HL-60 (cell line): Measurements from ENCODE around the gene ZNF593.

ENCODE experiments used
- POLR2AphosphoS5 ChIP-seq: IDR thresholded peaks from 2 replicates; pipeline ENCODE4 v1.6.1; 2012; ENCODE audit warnings: low read depth
- TF ChIP-seq, protein P1 (sequence below): IDR thresholded peaks from one replicate; pipeline ENCODE4 v1.5.1; 2011; ENCODE audit warnings: low read length, control low read depth, inconsistent platforms; ENCODE audit not compliant: insufficient read depth
- TF ChIP-seq, protein P2 (sequence below): IDR thresholded peaks from 2 replicates; pipeline ENCODE4 v1.6.1; 2012; ENCODE audit warnings: low read depth; ENCODE audit not compliant: insufficient replicate concordance

DNA sequence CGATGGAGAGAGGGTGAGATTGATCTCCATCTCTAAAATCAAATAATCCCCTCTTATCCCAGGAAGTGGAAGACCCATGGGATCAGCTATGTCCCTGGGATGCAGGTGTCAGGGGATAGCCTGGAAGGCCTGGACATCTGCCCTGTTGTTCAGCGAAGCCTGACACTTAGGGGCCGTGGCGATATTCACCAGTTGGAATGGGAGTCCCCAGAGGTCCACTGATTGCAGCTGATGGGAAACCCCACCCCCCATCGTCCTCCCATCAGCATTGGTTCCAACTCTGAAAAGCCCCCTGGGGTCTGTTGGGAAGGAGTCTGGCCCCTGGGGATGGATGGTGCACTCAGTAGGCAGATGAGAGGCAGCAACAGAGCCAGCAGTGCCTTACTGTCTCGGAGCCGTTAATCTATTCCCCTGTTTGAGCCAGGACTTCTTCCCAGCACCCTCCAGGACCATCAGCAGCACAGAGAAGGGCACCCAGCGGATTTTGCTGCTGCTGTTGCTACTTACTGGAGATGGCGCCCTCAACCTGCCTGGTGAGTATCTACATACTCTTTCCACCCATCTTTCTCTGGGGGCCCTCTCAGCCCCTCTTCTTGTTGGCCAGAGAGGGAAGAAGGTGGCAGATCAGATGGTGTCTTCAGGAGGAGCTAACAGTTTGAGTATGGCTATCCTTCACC is 34.1 kb downstream of the ZNF593 start:
- TF ChIP-seq, protein P1, sequence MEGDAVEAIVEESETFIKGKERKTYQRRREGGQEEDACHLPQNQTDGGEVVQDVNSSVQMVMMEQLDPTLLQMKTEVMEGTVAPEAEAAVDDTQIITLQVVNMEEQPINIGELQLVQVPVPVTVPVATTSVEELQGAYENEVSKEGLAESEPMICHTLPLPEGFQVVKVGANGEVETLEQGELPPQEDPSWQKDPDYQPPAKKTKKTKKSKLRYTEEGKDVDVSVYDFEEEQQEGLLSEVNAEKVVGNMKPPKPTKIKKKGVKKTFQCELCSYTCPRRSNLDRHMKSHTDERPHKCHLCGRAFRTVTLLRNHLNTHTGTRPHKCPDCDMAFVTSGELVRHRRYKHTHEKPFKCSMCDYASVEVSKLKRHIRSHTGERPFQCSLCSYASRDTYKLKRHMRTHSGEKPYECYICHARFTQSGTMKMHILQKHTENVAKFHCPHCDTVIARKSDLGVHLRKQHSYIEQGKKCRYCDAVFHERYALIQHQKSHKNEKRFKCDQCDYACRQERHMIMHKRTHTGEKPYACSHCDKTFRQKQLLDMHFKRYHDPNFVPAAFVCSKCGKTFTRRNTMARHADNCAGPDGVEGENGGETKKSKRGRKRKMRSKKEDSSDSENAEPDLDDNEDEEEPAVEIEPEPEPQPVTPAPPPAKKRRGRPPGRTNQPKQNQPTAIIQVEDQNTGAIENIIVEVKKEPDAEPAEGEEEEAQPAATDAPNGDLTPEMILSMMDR: no peak
- TF ChIP-seq, protein P2, sequence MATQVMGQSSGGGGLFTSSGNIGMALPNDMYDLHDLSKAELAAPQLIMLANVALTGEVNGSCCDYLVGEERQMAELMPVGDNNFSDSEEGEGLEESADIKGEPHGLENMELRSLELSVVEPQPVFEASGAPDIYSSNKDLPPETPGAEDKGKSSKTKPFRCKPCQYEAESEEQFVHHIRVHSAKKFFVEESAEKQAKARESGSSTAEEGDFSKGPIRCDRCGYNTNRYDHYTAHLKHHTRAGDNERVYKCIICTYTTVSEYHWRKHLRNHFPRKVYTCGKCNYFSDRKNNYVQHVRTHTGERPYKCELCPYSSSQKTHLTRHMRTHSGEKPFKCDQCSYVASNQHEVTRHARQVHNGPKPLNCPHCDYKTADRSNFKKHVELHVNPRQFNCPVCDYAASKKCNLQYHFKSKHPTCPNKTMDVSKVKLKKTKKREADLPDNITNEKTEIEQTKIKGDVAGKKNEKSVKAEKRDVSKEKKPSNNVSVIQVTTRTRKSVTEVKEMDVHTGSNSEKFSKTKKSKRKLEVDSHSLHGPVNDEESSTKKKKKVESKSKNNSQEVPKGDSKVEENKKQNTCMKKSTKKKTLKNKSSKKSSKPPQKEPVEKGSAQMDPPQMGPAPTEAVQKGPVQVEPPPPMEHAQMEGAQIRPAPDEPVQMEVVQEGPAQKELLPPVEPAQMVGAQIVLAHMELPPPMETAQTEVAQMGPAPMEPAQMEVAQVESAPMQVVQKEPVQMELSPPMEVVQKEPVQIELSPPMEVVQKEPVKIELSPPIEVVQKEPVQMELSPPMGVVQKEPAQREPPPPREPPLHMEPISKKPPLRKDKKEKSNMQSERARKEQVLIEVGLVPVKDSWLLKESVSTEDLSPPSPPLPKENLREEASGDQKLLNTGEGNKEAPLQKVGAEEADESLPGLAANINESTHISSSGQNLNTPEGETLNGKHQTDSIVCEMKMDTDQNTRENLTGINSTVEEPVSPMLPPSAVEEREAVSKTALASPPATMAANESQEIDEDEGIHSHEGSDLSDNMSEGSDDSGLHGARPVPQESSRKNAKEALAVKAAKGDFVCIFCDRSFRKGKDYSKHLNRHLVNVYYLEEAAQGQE: no peak
- TF ChIP-seq POLR2AphosphoS5: no peak
